SK-N-SH treated with all-trans-retinoic acid at 6 μM for 48 hours (cell line): Measurements from ENCODE around the gene NFIX.

Source experiments
- ATAC-seq: fragments of 200-7000 bp; cut with Tn5 transposase; 3 replicates; pipeline ENCODE4 v1.9.1; 2020; ENCODE audit warnings: mild to moderate bottlenecking, moderate library complexity
- ARNTL ChIP-seq: fragments of 450-650 bp; formaldehyde crosslinking; IDR thresholded peaks from 2 replicates; pipeline ENCODE4 v1.5.0; 2020; ENCODE audit warnings: low read depth, mild to moderate bottlenecking, moderate library complexity, borderline replicate concordance
- CSDC2 ChIP-seq: fragments of 250-450 bp; sonication (Bioruptor Pico); IDR thresholded peaks from 2 replicates; pipeline ENCODE4 v1.5.0; 2020; ENCODE audit warnings: mild to moderate bottlenecking, moderate library complexity
- ESRRG ChIP-seq: fragments of 250-450 bp; sonication (Bioruptor Pico); IDR thresholded peaks from 2 replicates; pipeline ENCODE4 v1.6.1; 2021; ENCODE audit warnings: mild to moderate bottlenecking
- ISL1 ChIP-seq: fragments of 250-450 bp; sonication (Bioruptor Pico); IDR thresholded peaks from 2 replicates; pipeline ENCODE4 v2.1.2; 2022; ENCODE audit warnings: mild to moderate bottlenecking, moderate library complexity
- OSR1 ChIP-seq: fragments of 250-450 bp; sonication (Bioruptor Pico); IDR thresholded peaks from 2 replicates; pipeline ENCODE4 v1.8.0; 2022; ENCODE audit warnings: moderate library complexity, mild to moderate bottlenecking, inconsistent platforms
- SNAI2 ChIP-seq: fragments of 250-450 bp; sonication (Bioruptor Pico); IDR thresholded peaks from 2 replicates; pipeline ENCODE4 v1.5.0; 2020; ENCODE audit warnings: mild to moderate bottlenecking, moderate library complexity
- TCF4 ChIP-seq: fragments of 250-450 bp; sonication (Bioruptor Pico); IDR thresholded peaks from 2 replicates; pipeline ENCODE4 v1.8.0; 2021; ENCODE audit warnings: mild to moderate bottlenecking, moderate library complexity, borderline replicate concordance
- ZFP30 ChIP-seq: fragments of 450-650 bp; formaldehyde crosslinking; IDR thresholded peaks from 2 replicates; pipeline ENCODE4 v1.5.0; 2022; ENCODE audit warnings: mild to moderate bottlenecking, moderate library complexity
- ZNF70 ChIP-seq: fragments of 450-650 bp; formaldehyde crosslinking; IDR thresholded peaks from 2 replicates; pipeline ENCODE4 v1.5.0; 2020; ENCODE audit warnings: mild to moderate bottlenecking, moderate library complexity
- ZNF8 ChIP-seq: fragments of 450-650 bp; formaldehyde crosslinking; IDR thresholded peaks from 2 replicates; pipeline ENCODE4 v1.5.0; 2020; ENCODE audit warnings: mild to moderate bottlenecking, moderate library complexity
- TF ChIP-seq, protein P1 (sequence below): fragments of 250-450 bp; sonication (Bioruptor Pico); IDR thresholded peaks from 2 replicates; pipeline ENCODE4 v1.8.0; 2021; ENCODE audit warnings: low read depth, mild to moderate bottlenecking, moderate library complexity, borderline replicate concordance
- TF ChIP-seq, protein P2 (sequence below): fragments of 250-450 bp; sonication (Bioruptor Pico); IDR thresholded peaks from 2 replicates; pipeline ENCODE4 v1.5.1; 2021; ENCODE audit warnings: mild to moderate bottlenecking, moderate library complexity
- TF ChIP-seq, protein P3 (sequence below): fragments of 250-450 bp; sonication (Bioruptor Pico); IDR thresholded peaks from 2 replicates; pipeline ENCODE4 v1.8.0; 2020; ENCODE audit warnings: mild to moderate bottlenecking, moderate library complexity, borderline replicate concordance
- TF ChIP-seq, protein P4 (sequence below): fragments of 250-450 bp; sonication (Bioruptor Pico); IDR thresholded peaks from 2 replicates; pipeline ENCODE4 v1.5.0; 2020; ENCODE audit warnings: mild to moderate bottlenecking, moderate library complexity
- TF ChIP-seq, protein P5 (sequence below): fragments of 250-450 bp; sonication (Bioruptor Pico); IDR thresholded peaks from 2 replicates; pipeline ENCODE4 v1.5.1; 2020; ENCODE audit warnings: low read depth, mild to moderate bottlenecking, moderate library complexity

The NFIX gene

DNA sequence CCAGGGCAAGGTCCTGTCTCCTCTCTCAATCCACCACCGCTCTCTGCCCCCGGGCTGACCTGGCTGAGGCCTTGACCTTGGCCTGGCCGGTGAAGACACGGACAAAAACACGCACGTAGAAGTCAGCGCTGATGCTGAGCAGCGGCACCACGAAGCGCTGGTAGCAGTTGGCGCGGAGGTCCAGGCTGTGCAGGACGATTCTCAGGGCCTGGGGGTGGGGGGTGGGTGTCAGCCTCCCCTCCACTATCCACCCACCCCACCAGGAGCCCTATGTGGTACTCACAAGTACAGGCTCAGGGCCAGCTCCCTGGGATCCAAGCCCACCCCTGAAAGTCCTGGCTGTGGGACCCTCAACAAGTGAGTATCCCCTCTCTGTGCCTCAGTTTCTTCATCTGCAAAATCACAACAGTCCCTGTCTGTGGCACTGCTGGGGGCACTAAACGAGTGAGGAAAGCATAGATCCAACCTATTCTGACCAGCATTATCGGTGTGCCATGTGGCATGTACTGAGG, 114.9 kb downstream of the NFIX start:
- TF ChIP-seq OSR1 (CRISPR knock-in tag) (no peak), SNAI2 (CRISPR knock-in tag) (no peak), ZNF70 (CRISPR knock-in tag) (no peak), ZFP30 (CRISPR knock-in tag) (no peak), ZNF8 (CRISPR knock-in tag) (no peak), ISL1 (no peak), ARNTL (CRISPR knock-in tag) (no peak), CSDC2 (no peak), ESRRG (no peak), TCF4 (CRISPR knock-in tag) (no peak)
- TF ChIP-seq, protein P1, sequence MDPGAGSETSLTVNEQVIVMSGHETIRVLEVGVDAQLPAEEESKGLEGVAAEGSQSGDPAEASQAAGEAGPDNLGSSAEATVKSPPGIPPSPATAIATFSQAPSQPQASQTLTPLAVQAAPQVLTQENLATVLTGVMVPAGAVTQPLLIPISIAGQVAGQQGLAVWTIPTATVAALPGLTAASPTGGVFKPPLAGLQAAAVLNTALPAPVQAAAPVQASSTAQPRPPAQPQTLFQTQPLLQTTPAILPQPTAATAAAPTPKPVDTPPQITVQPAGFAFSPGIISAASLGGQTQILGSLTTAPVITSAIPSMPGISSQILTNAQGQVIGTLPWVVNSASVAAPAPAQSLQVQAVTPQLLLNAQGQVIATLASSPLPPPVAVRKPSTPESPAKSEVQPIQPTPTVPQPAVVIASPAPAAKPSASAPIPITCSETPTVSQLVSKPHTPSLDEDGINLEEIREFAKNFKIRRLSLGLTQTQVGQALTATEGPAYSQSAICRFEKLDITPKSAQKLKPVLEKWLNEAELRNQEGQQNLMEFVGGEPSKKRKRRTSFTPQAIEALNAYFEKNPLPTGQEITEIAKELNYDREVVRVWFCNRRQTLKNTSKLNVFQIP (CRISPR knock-in tag): no peak
- TF ChIP-seq, protein P2, sequence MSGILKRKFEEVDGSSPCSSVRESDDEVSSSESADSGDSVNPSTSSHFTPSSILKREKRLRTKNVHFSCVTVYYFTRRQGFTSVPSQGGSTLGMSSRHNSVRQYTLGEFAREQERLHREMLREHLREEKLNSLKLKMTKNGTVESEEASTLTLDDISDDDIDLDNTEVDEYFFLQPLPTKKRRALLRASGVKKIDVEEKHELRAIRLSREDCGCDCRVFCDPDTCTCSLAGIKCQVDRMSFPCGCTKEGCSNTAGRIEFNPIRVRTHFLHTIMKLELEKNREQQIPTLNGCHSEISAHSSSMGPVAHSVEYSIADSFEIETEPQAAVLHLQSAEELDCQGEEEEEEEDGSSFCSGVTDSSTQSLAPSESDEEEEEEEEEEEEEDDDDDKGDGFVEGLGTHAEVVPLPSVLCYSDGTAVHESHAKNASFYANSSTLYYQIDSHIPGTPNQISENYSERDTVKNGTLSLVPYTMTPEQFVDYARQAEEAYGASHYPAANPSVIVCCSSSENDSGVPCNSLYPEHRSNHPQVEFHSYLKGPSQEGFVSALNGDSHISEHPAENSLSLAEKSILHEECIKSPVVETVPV: no peak
- TF ChIP-seq, protein P3, sequence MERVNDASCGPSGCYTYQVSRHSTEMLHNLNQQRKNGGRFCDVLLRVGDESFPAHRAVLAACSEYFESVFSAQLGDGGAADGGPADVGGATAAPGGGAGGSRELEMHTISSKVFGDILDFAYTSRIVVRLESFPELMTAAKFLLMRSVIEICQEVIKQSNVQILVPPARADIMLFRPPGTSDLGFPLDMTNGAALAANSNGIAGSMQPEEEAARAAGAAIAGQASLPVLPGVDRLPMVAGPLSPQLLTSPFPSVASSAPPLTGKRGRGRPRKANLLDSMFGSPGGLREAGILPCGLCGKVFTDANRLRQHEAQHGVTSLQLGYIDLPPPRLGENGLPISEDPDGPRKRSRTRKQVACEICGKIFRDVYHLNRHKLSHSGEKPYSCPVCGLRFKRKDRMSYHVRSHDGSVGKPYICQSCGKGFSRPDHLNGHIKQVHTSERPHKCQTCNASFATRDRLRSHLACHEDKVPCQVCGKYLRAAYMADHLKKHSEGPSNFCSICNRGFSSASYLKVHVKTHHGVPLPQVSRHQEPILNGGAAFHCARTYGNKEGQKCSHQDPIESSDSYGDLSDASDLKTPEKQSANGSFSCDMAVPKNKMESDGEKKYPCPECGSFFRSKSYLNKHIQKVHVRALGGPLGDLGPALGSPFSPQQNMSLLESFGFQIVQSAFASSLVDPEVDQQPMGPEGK (CRISPR knock-in tag): no peak
- TF ChIP-seq, protein P4, sequence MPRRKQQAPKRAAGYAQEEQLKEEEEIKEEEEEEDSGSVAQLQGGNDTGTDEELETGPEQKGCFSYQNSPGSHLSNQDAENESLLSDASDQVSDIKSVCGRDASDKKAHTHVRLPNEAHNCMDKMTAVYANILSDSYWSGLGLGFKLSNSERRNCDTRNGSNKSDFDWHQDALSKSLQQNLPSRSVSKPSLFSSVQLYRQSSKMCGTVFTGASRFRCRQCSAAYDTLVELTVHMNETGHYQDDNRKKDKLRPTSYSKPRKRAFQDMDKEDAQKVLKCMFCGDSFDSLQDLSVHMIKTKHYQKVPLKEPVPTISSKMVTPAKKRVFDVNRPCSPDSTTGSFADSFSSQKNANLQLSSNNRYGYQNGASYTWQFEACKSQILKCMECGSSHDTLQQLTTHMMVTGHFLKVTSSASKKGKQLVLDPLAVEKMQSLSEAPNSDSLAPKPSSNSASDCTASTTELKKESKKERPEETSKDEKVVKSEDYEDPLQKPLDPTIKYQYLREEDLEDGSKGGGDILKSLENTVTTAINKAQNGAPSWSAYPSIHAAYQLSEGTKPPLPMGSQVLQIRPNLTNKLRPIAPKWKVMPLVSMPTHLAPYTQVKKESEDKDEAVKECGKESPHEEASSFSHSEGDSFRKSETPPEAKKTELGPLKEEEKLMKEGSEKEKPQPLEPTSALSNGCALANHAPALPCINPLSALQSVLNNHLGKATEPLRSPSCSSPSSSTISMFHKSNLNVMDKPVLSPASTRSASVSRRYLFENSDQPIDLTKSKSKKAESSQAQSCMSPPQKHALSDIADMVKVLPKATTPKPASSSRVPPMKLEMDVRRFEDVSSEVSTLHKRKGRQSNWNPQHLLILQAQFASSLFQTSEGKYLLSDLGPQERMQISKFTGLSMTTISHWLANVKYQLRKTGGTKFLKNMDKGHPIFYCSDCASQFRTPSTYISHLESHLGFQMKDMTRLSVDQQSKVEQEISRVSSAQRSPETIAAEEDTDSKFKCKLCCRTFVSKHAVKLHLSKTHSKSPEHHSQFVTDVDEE (CRISPR knock-in tag): no peak
- TF ChIP-seq, protein P5, sequence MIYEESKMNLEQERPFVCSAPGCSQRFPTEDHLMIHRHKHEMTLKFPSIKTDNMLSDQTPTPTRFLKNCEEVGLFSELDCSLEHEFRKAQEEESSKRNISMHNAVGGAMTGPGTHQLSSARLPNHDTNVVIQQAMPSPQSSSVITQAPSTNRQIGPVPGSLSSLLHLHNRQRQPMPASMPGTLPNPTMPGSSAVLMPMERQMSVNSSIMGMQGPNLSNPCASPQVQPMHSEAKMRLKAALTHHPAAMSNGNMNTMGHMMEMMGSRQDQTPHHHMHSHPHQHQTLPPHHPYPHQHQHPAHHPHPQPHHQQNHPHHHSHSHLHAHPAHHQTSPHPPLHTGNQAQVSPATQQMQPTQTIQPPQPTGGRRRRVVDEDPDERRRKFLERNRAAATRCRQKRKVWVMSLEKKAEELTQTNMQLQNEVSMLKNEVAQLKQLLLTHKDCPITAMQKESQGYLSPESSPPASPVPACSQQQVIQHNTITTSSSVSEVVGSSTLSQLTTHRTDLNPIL (CRISPR knock-in tag): no peak
- ATAC-seq: no peak

DNA sequence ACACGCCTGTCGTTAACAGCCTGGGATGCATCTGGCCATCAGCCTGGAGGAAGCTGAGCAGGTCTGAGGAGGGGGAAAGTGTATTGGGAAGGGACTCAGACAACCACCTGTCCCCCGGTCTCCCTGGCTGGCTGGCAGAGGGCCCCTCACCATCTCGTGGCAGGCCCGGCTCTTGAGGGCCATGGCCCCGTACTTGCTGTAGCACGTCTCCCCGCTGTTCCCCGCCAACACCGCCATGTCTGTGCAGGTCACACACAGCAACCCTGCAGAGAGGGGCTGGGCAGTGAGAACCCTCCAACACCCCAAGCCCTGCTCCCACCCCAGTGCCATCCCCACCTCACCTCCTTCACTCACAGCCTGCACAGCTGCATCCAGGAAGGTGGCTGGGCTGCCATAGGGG, 117.3 kb downstream of the NFIX start:
- TF ChIP-seq ESRRG (no peak), ZFP30 (CRISPR knock-in tag) (no peak), TCF4 (CRISPR knock-in tag) (no peak), ARNTL (CRISPR knock-in tag) (no peak), CSDC2 (no peak)
- TF ChIP-seq, protein P5 (CRISPR knock-in tag): no peak
- TF ChIP-seq, protein P4 (CRISPR knock-in tag): no peak
- TF ChIP-seq, protein P2: no peak
- TF ChIP-seq, protein P3 (CRISPR knock-in tag): no peak
- TF ChIP-seq, all 23 proteins: peak for 0

More for the DNA sequence above, 117.3 kb downstream of the NFIX start:
- no peak for ATAC-seq
